UCSD-AML1 (cell line): ENCODE measurements around the gene MEF2B.

Experiments used
- DNase-seq: peaks from one replicate; lab custom pipeline; 2025; ENCODE audit not compliant: unreplicated experiment; lab: John Stamatoyannopoulos, UW

MEF2B gene

GRCh38 chr19:19170053-19170872, at the start of gene MEF2B:
TSS of gene MEF2B (minus strand) at chr19:19170263. CDS start at chr19:19150735, 19,528 bp downstream.
- no peak for DNase-seq

GRCh38 chr19:19218911-19219310, 48.8 kb upstream of the MEF2B start:
- DNase-seq = no peak

GRCh38 chr19:19217099-19217498, 47.0 kb upstream of the MEF2B start:
- DNase-seq = no peak

- no peak for DNase-seq
Measured at GRCh38 chr19:19215792-19216191, 45.7 kb upstream of the MEF2B start.

GRCh38 chr19:19214892-19215291, 44.8 kb upstream of the MEF2B start:
- peak; percentile 58 for DNase-seq

- DNase-seq = no peak
Measured at GRCh38 chr19:19214159-19214490, 44.1 kb upstream of the MEF2B start.

- DNase-seq = no peak
Measured at GRCh38 chr19:19213426-19214158, 43.5 kb upstream of the MEF2B start.

GRCh38 chr19:19212916-19213315, 42.9 kb upstream of the MEF2B start:
- DNase-seq = no peak

- no peak for DNase-seq
Measured at GRCh38 chr19:19211499-19212420, 41.7 kb upstream of the MEF2B start, which contains the start of gene NCAN. TSS of gene NCAN (plus strand) at chr19:19211958. CDS start at chr19:19216954, 4,996 bp downstream.

- DNase-seq = no peak
Measured at GRCh38 chr19:19209372-19209771, 39.3 kb upstream of the MEF2B start.

GRCh38 chr19:19207637-19208572, 37.8 kb upstream of the MEF2B start:
- DNase-seq = no peak

GRCh38 chr19:19206938-19207337, 36.9 kb upstream of the MEF2B start:
- DNase-seq = no peak

- DNase-seq = no peak
Measured at GRCh38 chr19:19205416-19206410, 35.6 kb upstream of the MEF2B start.

- no peak for DNase-seq
Measured at GRCh38 chr19:19204181-19204580, 34.1 kb upstream of the MEF2B start.

GRCh38 chr19:19203012-19203856, 33.2 kb upstream of the MEF2B start, which contains the start of gene NR2C2AP:
TSS of gene NR2C2AP (minus strand) at chr19:19203414. CDS start at chr19:19203060, 354 bp downstream.
- DNase-seq = peak; percentile 92

- no peak for DNase-seq
Measured at GRCh38 chr19:19202707-19203011, 32.6 kb upstream of the MEF2B start.

GRCh38 chr19:19201697-19202630, 31.9 kb upstream of the MEF2B start:
- DNase-seq = no peak
